Activated T-helper 1 cell treated with Interleukin-2 at 50 U/mL for 16 hours (primary cell): ENCODE measurements around the gene FAM3B.

ENCODE experiments used
- DNase-seq: peaks from one replicate; pipeline ENCODE4 v3.0.0-alpha.2; 2020; ENCODE audit warnings: low read depth

FAM3B gene

DNA sequence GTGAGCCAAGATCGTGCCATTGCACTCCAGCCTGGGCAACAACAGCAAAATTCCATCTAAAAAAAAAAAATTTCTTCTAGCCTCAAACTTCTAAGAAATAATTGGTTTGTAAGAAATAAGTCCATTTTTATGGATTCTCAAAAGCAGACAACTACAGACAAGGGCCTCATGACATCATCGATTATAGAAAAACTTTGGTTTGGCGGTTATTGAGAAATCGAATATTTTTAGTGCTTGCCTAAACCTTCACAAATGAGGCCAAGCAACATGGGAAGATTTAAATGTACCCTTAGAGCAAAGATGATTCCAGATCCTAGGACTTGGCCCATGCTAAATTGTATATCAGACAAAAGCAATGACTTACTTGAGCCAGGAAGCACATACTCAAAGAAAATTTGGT is 81.7 kb downstream of the FAM3B start:
- DNase-seq, result no peak

DNA sequence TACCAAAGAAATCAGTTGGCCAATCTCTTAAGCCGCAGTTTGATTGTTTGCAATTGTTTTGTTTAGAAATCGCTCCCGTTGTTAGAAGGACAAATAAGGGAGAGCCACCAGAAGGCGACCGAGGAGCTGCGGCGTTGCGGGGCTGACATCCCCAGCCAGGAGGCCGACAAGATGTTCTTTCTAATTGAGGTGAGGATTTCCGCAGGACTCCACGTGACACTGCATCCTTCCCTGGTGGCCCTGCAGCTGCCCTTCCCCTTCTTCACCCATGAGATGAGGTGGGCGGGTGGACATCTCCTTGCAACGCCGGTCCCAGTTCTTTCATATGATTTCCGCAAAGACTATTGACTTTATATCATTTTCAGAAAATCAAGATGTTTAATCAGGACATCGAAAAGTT is 82.2 kb downstream of the FAM3B start:
- no peak for DNase-seq

DNA sequence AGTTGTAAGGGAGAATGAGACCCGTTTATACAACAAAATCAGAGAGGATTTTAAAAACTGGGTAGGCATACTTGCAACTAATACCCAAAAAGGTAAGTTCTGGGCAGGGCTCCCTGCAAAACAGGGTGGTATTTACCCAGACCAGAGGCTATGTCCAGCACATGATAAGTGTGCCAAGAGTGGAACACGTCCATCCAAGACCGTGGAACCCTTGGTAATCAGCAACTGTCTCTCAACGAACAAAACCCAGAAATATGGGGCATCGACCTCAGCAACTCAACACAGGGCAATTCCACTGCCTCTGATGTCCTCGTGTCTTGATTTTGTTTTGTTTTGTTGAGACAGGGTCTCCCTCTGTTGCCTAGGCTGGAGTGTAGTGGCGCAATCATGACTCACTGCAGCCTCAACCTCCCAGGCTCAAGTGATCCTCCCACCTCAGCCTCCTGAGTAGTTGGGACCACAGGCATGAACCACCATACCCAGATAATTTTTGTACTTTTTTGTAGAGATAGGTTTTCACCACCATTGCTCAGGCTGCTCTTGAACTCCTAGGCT is 82.7 kb downstream of the FAM3B start:
- DNase-seq, result no peak

DNA sequence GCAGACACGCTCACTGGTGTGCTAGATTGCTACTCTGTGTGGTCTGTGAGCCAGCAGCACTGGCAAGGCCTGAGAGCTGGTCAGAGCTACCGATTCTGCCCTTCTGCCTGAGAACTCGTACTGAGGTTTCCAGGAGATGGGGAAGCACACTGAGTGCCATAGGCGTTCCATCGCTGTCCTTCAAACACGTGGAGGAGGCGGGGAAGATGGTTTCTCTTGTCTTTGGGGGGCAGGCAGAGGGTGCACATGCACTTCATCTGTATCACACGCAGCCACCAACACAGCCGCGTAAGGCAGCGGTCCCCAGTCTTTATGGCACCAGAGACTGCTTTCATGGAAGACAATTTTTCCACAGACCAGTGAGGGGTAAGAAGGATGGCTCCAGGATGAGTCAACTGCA is 85.6 kb downstream of the FAM3B start:
- DNase-seq, result no peak

DNA sequence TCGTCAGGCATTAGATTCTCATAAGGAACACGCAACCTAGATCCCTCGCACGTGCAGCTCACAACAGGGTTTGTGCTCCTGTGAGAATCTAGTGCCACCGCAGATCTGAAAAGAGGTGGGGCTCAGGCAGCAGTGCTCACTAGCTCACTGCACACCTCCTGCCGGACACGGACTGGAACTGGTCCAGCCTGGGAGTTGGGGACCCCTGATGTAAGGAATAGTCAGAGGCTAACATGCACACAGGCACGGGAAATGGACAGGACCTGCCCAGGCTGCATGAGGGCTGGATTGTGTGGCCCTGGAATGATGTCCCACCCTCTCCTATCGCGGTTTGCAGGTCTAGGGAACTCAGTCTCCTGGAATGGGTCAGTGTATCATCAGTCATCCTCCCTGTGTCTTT is 86.2 kb downstream of the FAM3B start:
- DNase-seq, result no peak

DNA sequence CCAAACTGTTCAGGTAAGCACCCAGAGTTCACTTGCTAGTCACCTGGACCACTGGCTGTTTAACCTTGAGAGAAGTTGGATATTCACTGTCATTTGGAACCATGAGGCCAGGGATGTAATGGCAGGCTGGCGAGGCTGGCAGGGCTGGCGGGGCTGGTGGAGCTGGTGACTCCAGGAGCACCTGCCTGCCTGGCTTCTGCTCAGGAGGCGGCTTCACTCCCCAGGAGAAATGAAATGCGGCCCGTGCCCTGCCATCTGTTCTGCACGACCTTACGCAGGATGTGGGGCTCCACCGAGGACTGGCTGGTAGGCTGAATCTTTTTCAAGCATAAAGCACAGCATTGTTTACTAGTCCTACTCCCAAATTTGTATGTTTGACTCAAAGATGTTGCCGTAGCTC is 86.7 kb downstream of the FAM3B start:
- no peak for DNase-seq

DNA sequence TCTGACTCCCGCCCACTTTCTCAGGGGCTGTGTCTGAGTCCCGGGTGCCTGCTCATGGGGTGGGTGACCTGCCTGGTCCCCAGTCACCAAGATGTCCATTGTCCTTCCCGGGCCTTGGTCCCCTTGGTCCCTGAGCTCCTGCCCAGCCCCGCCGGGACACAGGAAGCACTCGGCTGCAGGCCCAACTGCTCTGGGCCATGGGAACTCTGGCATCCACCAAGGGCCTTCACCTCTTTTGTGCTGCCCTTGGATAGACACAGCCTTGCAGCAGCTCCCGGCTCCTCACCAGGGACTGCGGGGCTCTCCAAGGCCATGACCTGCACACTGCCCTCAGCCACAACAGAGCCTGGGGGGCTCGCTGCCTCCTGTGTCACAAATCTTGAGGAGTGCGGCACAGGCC is 87.4 kb downstream of the FAM3B start:
- DNase-seq, result no peak

DNA sequence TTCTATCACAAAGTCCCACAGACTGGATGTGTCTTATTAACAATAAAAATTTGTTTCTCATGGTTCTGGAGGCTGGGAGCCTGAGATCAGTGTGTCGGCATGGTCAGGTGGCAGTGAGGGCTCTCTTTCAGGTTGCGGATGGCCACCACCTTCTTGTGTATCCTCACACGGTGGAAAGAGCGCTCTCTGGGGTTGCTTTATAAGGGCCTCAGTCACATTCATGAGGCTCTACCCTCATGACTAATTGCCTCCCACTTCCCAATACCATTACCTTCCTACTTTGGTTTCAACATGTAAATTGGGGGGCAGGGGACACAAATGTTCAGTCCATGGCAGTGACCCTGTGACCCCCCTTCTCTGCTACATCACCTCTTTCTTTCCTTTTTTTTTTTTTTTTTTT is 88.7 kb downstream of the FAM3B start:
- DNase-seq, result no peak

DNA sequence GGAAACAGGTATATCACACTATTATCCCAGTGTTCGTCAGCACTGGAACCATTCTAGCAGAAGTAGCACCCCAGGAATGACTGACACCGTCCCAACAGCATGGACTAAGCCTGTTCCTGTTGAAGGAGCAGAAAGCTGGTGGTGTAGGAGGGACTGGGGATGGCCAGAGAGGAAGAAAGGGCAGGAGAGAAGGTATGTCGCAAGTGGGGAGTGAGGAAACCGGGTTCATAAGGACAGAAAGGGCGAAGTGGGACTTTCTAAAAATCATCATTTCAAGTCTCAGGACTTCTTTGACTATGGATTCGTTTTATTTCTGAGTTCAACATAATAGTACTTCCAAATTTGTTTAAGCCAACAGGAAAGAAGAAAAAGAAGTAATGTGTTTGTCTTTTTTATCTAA is 89.7 kb downstream of the FAM3B start:
- DNase-seq, result no peak
